AG04450 (cell line): Measurements from ENCODE around the gene DEGS2. TPM values are rescaled to one million over a fixed set of nuclear protein-coding genes. Genes with fewer than 3 reads are reported as not detected.

Experiments used
- CTCF ChIA-PET: fragments of 300-600, 350-600 bp; formaldehyde crosslinking; extraction: SDS; loops from one replicate; lab custom pipeline; 2022; ENCODE audit warnings: antibody characterized with exemption, inconsistent platforms; lab: Charles Lee
- POLR2A ChIA-PET: fragments of 350-600 bp; formaldehyde crosslinking; extraction: SDS; loops from one replicate; lab custom pipeline; 2021; ENCODE audit warnings: antibody characterized with exemption, inconsistent platforms; lab: Yijun Ruan, JAX
- DNase-seq: peaks from one replicate; pipeline ENCODE4 v3.0.0-alpha.2; 2011; ENCODE audit warnings: low read depth, low spot score
- H3K27ac ChIP-seq: one replicate; pipeline ENCODE4 v1.5.1; 2012; ENCODE audit warnings: low read depth, low read length, control low read depth
- H3K27me3 ChIP-seq: one replicate; pipeline ENCODE4 v1.6.0; 2012; ENCODE audit warnings: low read length; ENCODE audit not compliant: control insufficient read depth, insufficient read depth
- H3K4me3 ChIP-seq: 2 replicates; pipeline ENCODE4 v1.5.1; 2011; ENCODE audit warnings: mild to moderate bottlenecking, low read depth, low read length, control low read depth
- H3K9me3 ChIP-seq: 2 replicates; pipeline ENCODE4 v1.5.1; 2012; ENCODE audit warnings: low read length; ENCODE audit not compliant: control insufficient read depth, insufficient read depth
- polyA plus RNA-seq: library from polyadenylated mRNA; depleted of rRNA; stranded (reverse); fragments of >200 nt; gene quantifications from 2 replicates; pipeline ENCODE4 v1.2.3, GENCODE V29; 2011
- TF ChIP-seq, protein P1 (sequence below): IDR thresholded peaks from 2 replicates; pipeline ENCODE4 v1.5.1; 2011; ENCODE audit warnings: low read depth, low read length, control low read depth, inconsistent platforms

DEGS2 gene
- polyA plus RNA-seq, 1 experiment, result not detected

- Histone ChIP-seq H3K27ac (no peak overlapping the region), H3K27me3 (no peaks in the 10 kb centered on the region), H3K9me3 (no peaks in the 10 kb centered on the region), H3K4me3 (no peak overlapping the region)
- DNase-seq, result no peak
- TF ChIP-seq, protein P1, sequence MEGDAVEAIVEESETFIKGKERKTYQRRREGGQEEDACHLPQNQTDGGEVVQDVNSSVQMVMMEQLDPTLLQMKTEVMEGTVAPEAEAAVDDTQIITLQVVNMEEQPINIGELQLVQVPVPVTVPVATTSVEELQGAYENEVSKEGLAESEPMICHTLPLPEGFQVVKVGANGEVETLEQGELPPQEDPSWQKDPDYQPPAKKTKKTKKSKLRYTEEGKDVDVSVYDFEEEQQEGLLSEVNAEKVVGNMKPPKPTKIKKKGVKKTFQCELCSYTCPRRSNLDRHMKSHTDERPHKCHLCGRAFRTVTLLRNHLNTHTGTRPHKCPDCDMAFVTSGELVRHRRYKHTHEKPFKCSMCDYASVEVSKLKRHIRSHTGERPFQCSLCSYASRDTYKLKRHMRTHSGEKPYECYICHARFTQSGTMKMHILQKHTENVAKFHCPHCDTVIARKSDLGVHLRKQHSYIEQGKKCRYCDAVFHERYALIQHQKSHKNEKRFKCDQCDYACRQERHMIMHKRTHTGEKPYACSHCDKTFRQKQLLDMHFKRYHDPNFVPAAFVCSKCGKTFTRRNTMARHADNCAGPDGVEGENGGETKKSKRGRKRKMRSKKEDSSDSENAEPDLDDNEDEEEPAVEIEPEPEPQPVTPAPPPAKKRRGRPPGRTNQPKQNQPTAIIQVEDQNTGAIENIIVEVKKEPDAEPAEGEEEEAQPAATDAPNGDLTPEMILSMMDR, result no peak
- POLR2A ChIA-PET, result interaction anchor here (1.0 kb wide), 1 partner anchor 8 kb away, joined by 3 read pairs; no protein-coding TSS in a partner anchor
- CTCF ChIA-PET, result interaction anchor here (1.8 kb wide), 1 partner anchor 133 kb away, joined by 7 read pairs; no protein-coding TSS in a partner anchor
Measured at GRCh38 chr14:100115236-100115635, 44.2 kb downstream of the DEGS2 start.

GRCh38 chr14:100114109-100114765 is 45.2 kb downstream of the DEGS2 start:
- CTCF ChIA-PET, result interaction anchor here (0.5 kb wide), 1 partner anchor 9 kb away, joined by 4 read pairs; no protein-coding TSS in a partner anchor
- no peaks in the 10 kb centered on the region for H3K27me3 ChIP-seq
- TF ChIP-seq, protein P1, result no peak

GRCh38 chr14:100111931-100112704 is 47.3 kb downstream of the DEGS2 start:
- Histone ChIP-seq H3K9me3 (no peaks in the 10 kb centered on the region), H3K27ac (no peak overlapping the region), H3K27me3 (no peaks in the 10 kb centered on the region), H3K4me3 (no peak overlapping the region)
- POLR2A ChIA-PET, result no interaction called here
- TF ChIP-seq, protein P1, result no peak
- DNase-seq, result no peak
- CTCF ChIA-PET, result interaction anchor here (5.2 kb wide), 1 partner anchor 129 kb away, joined by 137 read pairs; no protein-coding TSS in a partner anchor

More at GRCh38 chr14:100114109-100114765, 45.2 kb downstream of the DEGS2 start:
- no peak for DNase-seq
- Histone ChIP-seq H3K9me3 (no peaks in the 10 kb centered on the region), H3K4me3 (no peak overlapping the region), H3K27ac (no peak overlapping the region)
- POLR2A ChIA-PET, result interaction anchor here (1.0 kb wide), 1 partner anchor 9 kb away, joined by 3 read pairs; no protein-coding TSS in a partner anchor

- Histone ChIP-seq H3K4me3 (no peak overlapping the region), H3K9me3 (no peaks in the 10 kb centered on the region), H3K27ac (no peak overlapping the region), H3K27me3 (no peaks in the 10 kb centered on the region)
- POLR2A ChIA-PET, result interaction anchor here (0.6 kb wide), 1 partner anchor 118 kb away, joined by 7 read pairs; no protein-coding TSS in a partner anchor
- CTCF ChIA-PET, result interaction anchor here (0.6 to 5.2 kb wide), 3 partner anchors 104 to 138 kb away, joined by 3 to 137 read pairs (median 4); no protein-coding TSS in a partner anchor
- no peak for DNase-seq
- TF ChIP-seq, protein P1, result no peak
Measured at GRCh38 chr14:100110816-100111215, 48.6 kb downstream of the DEGS2 start.
